A549 (cell line): ENCODE data around the gene NFIX. TPM values are rescaled to one million over a fixed set of nuclear protein-coding genes. Genes with fewer than 3 reads are reported as not detected.

Experiments
- ATAC-seq, 2 experiments: fragments of 200-7000 bp in 1 of 2; fragments of >200 bp in 1 of 2; cut with Nextera tagmentation in 1 of 2; cut with Tn5 transposase in 1 of 2; 3 replicates each; pipeline versions ENCODE4 v1.8.0 to v1.9.1; 2018 to 2020; ENCODE audit warnings: mild to moderate bottlenecking in 1 of 2, moderate library complexity in 1 of 2
- CTCF ChIA-PET: fragments of 300-600 bp; sonication (Branson Sonifier 250); formaldehyde crosslinking; extraction: SDS; loops from one replicate; lab custom pipeline; 2021; ENCODE audit warnings: antibody characterized with exemption, inconsistent platforms; lab: Yijun Ruan, JAX
- POLR2A ChIA-PET: fragments of 350-600 bp; formaldehyde crosslinking; extraction: SDS; loops from one replicate; lab custom pipeline; 2021; ENCODE audit warnings: antibody characterized with exemption, inconsistent platforms; lab: Yijun Ruan, JAX
- DNase-seq, 2 experiments: peaks; one replicate each; pipeline versions ENCODE4 v3.0.0 to v3.0.0-alpha.2; 2011 to 2016; ENCODE audit warnings: low read depth in 1 of 2, low spot score in 1 of 2
- FAIRE-seq: peaks from 2 replicates; lab custom pipeline; 2011; peaks lifted over from hg19 to GRCh38; lab: Jason Lieb, UNC
- H3K27ac ChIP-seq, 2 experiments: fragments of >200 bp; sonication (Bioruptor Twin); formaldehyde crosslinking; 3 replicates each; pipeline ENCODE4 v1.5.1; 2016 to 2017
- H3K4me1 ChIP-seq: fragments of >200 bp; sonication (Bioruptor Twin); formaldehyde crosslinking; 3 replicates; pipeline ENCODE4 v1.6.1; 2016
- H3K4me2 ChIP-seq: fragments of >200 bp; sonication (Bioruptor Twin); formaldehyde crosslinking; 3 replicates; pipeline ENCODE4 v1.6.1; 2016
- H3K4me3 ChIP-seq: fragments of >200 bp; sonication (Bioruptor Twin); formaldehyde crosslinking; 3 replicates; pipeline ENCODE4 v1.5.1; 2016
- H3K9me3 ChIP-seq: fragments of >200 bp; sonication (Bioruptor Twin); formaldehyde crosslinking; 3 replicates; pipeline ENCODE4 v1.6.1; 2016
- BHLHE40 ChIP-seq: IDR thresholded peaks from 2 replicates; pipeline ENCODE4 v1.6.1; 2012; ENCODE audit warnings: low read depth, low read length, inconsistent platforms
- ESRRA ChIP-seq: fragments of 150-350 bp; IDR thresholded peaks from 2 replicates; pipeline ENCODE4 v1.6.1; 2014; ENCODE audit warnings: mild to moderate bottlenecking, low read length, borderline replicate concordance
- FOSB ChIP-seq: fragments of 250-450 bp; sonication (Bioruptor Pico); IDR thresholded peaks from 2 replicates; pipeline ENCODE4 v1.5.0; 2020; ENCODE audit warnings: mild to moderate bottlenecking, moderate library complexity
- FOSL2 ChIP-seq, 2 experiments: fragments of 450-650 bp in 1 of 2; fragments of >200 bp in 1 of 2; sonication (Bioruptor Twin) in 1 of 2; formaldehyde crosslinking; IDR thresholded peaks; 2 replicates each; pipeline versions ENCODE4 v1.5.0 to v1.6.1; 2016 to 2020; ENCODE audit warnings: mild to moderate bottlenecking in 1 of 2, moderate library complexity in 1 of 2
- FOXS1 ChIP-seq: fragments of 250-450 bp; sonication (Bioruptor Pico); IDR thresholded peaks from 2 replicates; pipeline ENCODE4 v1.5.0; 2020; ENCODE audit warnings: mild to moderate bottlenecking, moderate library complexity
- HDAC2 ChIP-seq: fragments of 200-600 bp; sonication (generic); IDR thresholded peaks from 2 replicates; pipeline ENCODE4 v1.6.1; 2016
- HEYL ChIP-seq: fragments of 250-450 bp; sonication (Bioruptor Pico); IDR thresholded peaks from 2 replicates; pipeline ENCODE4 v1.8.0; 2021; ENCODE audit warnings: mild to moderate bottlenecking, moderate library complexity
- HOXA7 ChIP-seq: fragments of 250-450 bp; sonication (Bioruptor Pico); IDR thresholded peaks from 2 replicates; pipeline ENCODE4 v1.5.0; 2020; ENCODE audit warnings: mild to moderate bottlenecking, moderate library complexity
- HOXB13 ChIP-seq: fragments of 250-450 bp; sonication (Bioruptor Pico); IDR thresholded peaks from 2 replicates; pipeline ENCODE4 v1.5.0; 2020; ENCODE audit warnings: low read depth, mild to moderate bottlenecking, moderate library complexity
- JUN ChIP-seq, 2 experiments: fragments of >200 bp; sonication (Bioruptor Twin); formaldehyde crosslinking; IDR thresholded peaks; 2 replicates in 1 of 2; 3 replicates in 1 of 2; pipeline ENCODE4 v1.6.1; 2016 to 2017
- KDM1A ChIP-seq: fragments of 200-600 bp; sonication (generic); IDR thresholded peaks from 2 replicates; pipeline ENCODE4 v1.6.1; 2016; ENCODE audit warnings: low read depth, mild to moderate bottlenecking
- MAFK ChIP-seq: fragments of 450-650 bp; IDR thresholded peaks from 2 replicates; pipeline ENCODE4 v1.6.1; 2014; ENCODE audit not compliant: partially characterized antibody
- MAX ChIP-seq: IDR thresholded peaks from 2 replicates; pipeline ENCODE4 v1.6.1; 2012
- NFE2L2 ChIP-seq: fragments of 150-350 bp; conservative IDR thresholded peaks from 2 replicates; pipeline ENCODE4 v1.6.1; 2014; ENCODE audit warnings: low read length
- NR3C1 ChIP-seq: fragments of >200 bp; sonication (Bioruptor Twin); formaldehyde crosslinking; IDR thresholded peaks from 3 replicates; pipeline ENCODE4 v1.6.1; 2017
- RAD21 ChIP-seq, 2 experiments: fragments of >200 bp in 1 of 2; sonication (Bioruptor Twin) in 1 of 2; formaldehyde crosslinking in 1 of 2; IDR thresholded peaks in 1 of 2; conservative IDR thresholded peaks in 1 of 2; 2 replicates in 1 of 2; 3 replicates in 1 of 2; pipeline ENCODE4 v1.6.1; 2012 to 2018; ENCODE audit warnings: inconsistent platforms in 1 of 2
- RARB ChIP-seq: fragments of 250-450 bp; sonication (Bioruptor Pico); IDR thresholded peaks from 2 replicates; pipeline ENCODE4 v1.8.0; 2021; ENCODE audit warnings: mild to moderate bottlenecking, moderate library complexity
- RCOR1 ChIP-seq: fragments of 150-350 bp; IDR thresholded peaks from 2 replicates; pipeline ENCODE4 v1.6.1; 2014; ENCODE audit warnings: antibody characterized with exemption, low read length, low read depth
- RFX5 ChIP-seq: fragments of 450-650 bp; IDR thresholded peaks from 2 replicates; pipeline ENCODE4 v1.7.1; 2014; ENCODE audit warnings: antibody characterized with exemption, mild to moderate bottlenecking, moderate library complexity
- SMC3 ChIP-seq: fragments of >200 bp; sonication (Bioruptor Twin); formaldehyde crosslinking; IDR thresholded peaks from 3 replicates; pipeline ENCODE4 v1.6.1; 2018; ENCODE audit warnings: inconsistent platforms
- TFCP2L1 ChIP-seq: fragments of 250-450 bp; sonication (Bioruptor Pico); IDR thresholded peaks from 2 replicates; pipeline ENCODE4 v1.5.0; 2021; ENCODE audit warnings: mild to moderate bottlenecking
- TP53 ChIP-seq: fragments of 250-450 bp; sonication (Bioruptor Pico); IDR thresholded peaks from 2 replicates; pipeline ENCODE4 v1.5.0; 2021; ENCODE audit warnings: mild to moderate bottlenecking, moderate library complexity
- ZC3H11A ChIP-seq: fragments of 450-650 bp; IDR thresholded peaks from 2 replicates; pipeline ENCODE4 v1.6.1; 2014; ENCODE audit warnings: antibody characterized with exemption, mild to moderate bottlenecking
- ZFP36 ChIP-seq: fragments of 450-650 bp; IDR thresholded peaks from 2 replicates; pipeline ENCODE4 v1.6.1; 2014; ENCODE audit warnings: borderline replicate concordance; ENCODE audit not compliant: partially characterized antibody
- ZNF302 ChIP-seq: fragments of 250-450 bp; sonication (Bioruptor Pico); IDR thresholded peaks from 2 replicates; pipeline ENCODE4 v1.9.0; 2021; ENCODE audit warnings: inconsistent platforms, mild to moderate bottlenecking, moderate library complexity
- ZSCAN20 ChIP-seq: fragments of 250-450 bp; sonication (Bioruptor Pico); IDR thresholded peaks from 2 replicates; pipeline ENCODE4 v1.8.0; 2022; ENCODE audit warnings: mild to moderate bottlenecking, moderate library complexity
- WGBS: methylation state at CpG from one replicate; pipeline ENCODE4 v1.1.6; 2017; ENCODE audit errors: missing lambda C conversion rate; 5-methylcytosine and 5-hydroxymethylcytosine counted together
- polyA plus RNA-seq, 4 experiments: library from polyadenylated mRNA; depleted of rRNA in 3 of 4; stranded (reverse); fragments of >200 nt; fragmentation: RNase III in 1 of 4; extraction: RNeasy Plus Mini Kit Qiagen cat#74134 plus additional on column Dnase treatment in 1 of 4; gene quantifications; 2 replicates in 3 of 4; 3 replicates in 1 of 4; pipeline ENCODE4 v1.2.3, GENCODE V29; 2011 to 2017
- TF ChIP-seq, protein P1 (sequence below): IDR thresholded peaks from 2 replicates; pipeline ENCODE4 v1.6.1; 2012

Gene NFIX
- polyA plus RNA-seq, 2 of the 4 experiments (the other 2 are of a cell fraction) = 0.52 to 3.0 TPM

DNA sequence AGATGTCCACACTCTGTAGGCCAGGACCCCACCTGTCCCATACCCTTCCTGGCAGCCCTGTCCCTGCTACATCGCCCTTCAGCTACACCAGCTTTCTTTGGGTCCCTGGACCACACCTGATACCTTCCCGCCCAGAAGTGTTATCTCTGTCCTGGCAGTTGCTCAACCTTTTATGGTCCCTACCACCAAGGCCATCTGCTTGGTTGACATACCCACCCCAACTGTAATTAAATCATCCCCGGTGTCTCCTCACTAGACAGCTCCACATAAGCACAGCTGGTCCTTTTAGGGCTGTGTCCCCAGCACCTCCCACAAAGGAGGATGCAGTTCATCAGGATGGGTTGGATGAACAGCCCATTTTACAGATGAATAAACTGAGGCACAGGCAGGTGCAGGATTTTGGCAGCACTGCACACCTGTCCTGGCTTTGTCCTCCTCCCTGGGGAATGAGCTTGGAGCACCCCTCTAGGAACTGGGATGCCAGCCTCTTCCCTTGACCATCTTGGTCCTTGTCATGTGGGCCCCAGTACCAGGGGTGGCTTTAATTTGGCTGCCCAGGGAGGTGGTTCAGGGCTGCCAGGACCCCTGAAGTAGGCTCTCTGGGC lies 135.7 kb downstream of the NFIX start (continued):
- no peak for TF ChIP-seq RAD21 (conservative IDR thresholded peaks at IDR 0.05 in 1 of 2, IDR thresholded peaks at IDR 0.05 in 1 of 2)
- TF ChIP-seq, all 56 proteins: peak for 0

GRCh38 chr19:13132471-13133180 lies 137.4 kb downstream of the NFIX start:
- CTCF ChIA-PET = interaction anchor here (0.5 to 1.7 kb wide), 7 partner anchors 17 to 661 kb away, joined by 3 to 6 read pairs (median 3); partner anchors contain the start of genes IER2 and STX10
- Histone ChIP-seq H3K27ac (no peak overlapping the region), H3K9me3 (no peaks in the 10 kb centered on the region), H3K4me2 (no peak overlapping the region), H3K4me3 (no peak overlapping the region), H3K4me1 (peaks cover 2% of the 10 kb centered on the region; the same call in 1 of the 3 replicates)
- no peak for FAIRE-seq
- POLR2A ChIA-PET = no interaction called here
- 90% methylated on average over 8 of the region's 8 CpGs for WGBS
- ATAC-seq = no peak
- DNase-seq = no peak
- TF ChIP-seq FOXS1 (no peak), NR3C1 (no peak)

DNA sequence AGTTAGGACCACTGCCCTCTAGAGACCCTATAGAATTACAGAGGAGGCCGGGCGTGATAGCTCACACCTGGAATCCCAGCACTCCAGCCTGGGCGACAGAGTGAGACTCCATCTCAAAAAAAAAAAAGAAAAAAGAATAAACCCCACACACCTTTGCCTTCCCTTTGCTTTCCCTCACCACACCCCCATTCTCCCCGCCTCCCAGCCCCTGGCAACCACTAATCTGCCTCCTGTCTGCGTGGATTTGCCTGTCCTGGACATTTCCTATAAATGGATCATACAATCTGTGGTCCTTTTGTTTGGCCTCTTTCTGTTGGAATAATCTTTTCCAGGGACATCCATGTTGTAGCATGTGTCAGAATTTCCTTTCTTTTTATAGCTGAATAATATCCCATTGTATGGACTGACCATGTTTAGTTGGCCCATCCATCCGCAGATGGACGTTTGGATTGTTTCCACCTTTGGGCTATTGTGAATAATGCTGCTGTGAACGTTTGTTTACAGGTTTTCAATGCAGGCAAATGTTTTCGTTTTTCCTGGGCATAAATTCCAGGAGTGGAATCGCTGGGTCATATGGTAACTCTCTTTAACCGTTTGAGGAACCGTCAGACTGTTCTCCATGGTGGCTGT lies 138.1 kb downstream of the NFIX start:
- Histone ChIP-seq H3K4me3 (no peak overlapping the region), H3K4me1 (peaks cover 2% of the 10 kb centered on the region; the same call in 1 of the 3 replicates), H3K27ac (no peak overlapping the region), H3K4me2 (no peak overlapping the region)
- POLR2A ChIA-PET = no interaction called here
- 82% methylated on average over 12 of the region's 12 CpGs for WGBS
- ATAC-seq (no peak), DNase-seq (no peak)
- TF ChIP-seq FOSB (CRISPR knock-in tag) (no peak), HOXA7 (no peak), RAD21 (conservative IDR thresholded peaks at IDR 0.05 in 1 of 2, IDR thresholded peaks at IDR 0.05 in 1 of 2) (no peak), HOXB13 (CRISPR knock-in tag) (no peak), HDAC2 (no peak), NFE2L2 (no peak), ZNF302 (CRISPR knock-in tag) (no peak), HEYL (CRISPR knock-in tag) (no peak), FOSL2 (IDR thresholded peaks at IDR 0.05) (no peak), FOSL2 (CRISPR knock-in tag; IDR thresholded peaks at IDR 0.05) (no peak), ZC3H11A (no peak), TFCP2L1 (CRISPR knock-in tag) (no peak), SMC3 (no peak), MAX (no peak), KDM1A (no peak), ZFP36 (no peak)
- TF ChIP-seq, protein P1, sequence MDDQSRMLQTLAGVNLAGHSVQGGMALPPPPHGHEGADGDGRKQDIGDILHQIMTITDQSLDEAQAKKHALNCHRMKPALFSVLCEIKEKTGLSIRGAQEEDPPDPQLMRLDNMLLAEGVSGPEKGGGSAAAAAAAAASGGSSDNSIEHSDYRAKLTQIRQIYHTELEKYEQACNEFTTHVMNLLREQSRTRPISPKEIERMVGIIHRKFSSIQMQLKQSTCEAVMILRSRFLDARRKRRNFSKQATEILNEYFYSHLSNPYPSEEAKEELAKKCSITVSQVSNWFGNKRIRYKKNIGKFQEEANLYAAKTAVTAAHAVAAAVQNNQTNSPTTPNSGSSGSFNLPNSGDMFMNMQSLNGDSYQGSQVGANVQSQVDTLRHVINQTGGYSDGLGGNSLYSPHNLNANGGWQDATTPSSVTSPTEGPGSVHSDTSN = no peak
- TF ChIP-seq, all 56 proteins: peak for 0
- no peak for FAIRE-seq
- no peaks in the 10 kb centered on the region for H3K9me3 ChIP-seq
- CTCF ChIA-PET = interaction anchor here (1.2 to 1.7 kb wide), 3 partner anchors 131 to 156 kb away, joined by 3 to 4 read pairs (median 3); no protein-coding TSS in a partner anchor

DNA sequence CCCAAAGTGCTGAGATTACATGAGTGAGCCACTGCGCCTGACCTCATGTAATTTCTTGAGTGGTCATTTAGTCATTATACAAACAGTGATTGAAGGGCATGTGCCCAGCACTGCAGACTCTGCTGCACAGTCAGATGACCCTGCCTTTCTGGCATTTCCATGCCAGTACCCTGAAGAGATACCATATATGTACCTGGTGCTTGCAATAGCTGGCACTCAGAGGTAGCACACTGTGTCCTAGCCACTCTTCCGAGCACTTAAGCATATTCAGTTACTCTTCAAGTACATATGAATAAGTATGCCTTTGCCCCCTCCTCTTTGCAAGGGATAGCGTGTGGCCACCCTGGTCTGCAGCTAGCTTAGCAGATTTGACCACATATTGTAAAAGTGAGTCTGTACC lies 139.4 kb downstream of the NFIX start:
- 91% methylated on average over 3 of the region's 3 CpGs for WGBS
- DNase-seq = no peak
- peaks cover 12% of the 10 kb centered on the region for H3K4me1 ChIP-seq
- no peak for ATAC-seq
- TF ChIP-seq MAFK (no peak), JUN (IDR thresholded peaks at IDR 0.05) (no peak), RARB (CRISPR knock-in tag) (no peak), RFX5 (no peak), TP53 (CRISPR knock-in tag) (no peak), BHLHE40 (no peak), ESRRA (no peak), RCOR1 (no peak), HOXB13 (CRISPR knock-in tag) (no peak), ZC3H11A (no peak), ZSCAN20 (CRISPR knock-in tag) (no peak)
- no peaks in the 10 kb centered on the region for H3K9me3 ChIP-seq
- H3K4me2 ChIP-seq = no peak overlapping the region
- H3K27ac ChIP-seq = no peak overlapping the region
- CTCF ChIA-PET = interaction anchor here (1.4 to 1.5 kb wide), 2 partner anchors 13 to 157 kb away, joined by 3 to 4 read pairs; no protein-coding TSS in a partner anchor
- no peak overlapping the region for H3K4me3 ChIP-seq
- POLR2A ChIA-PET = no interaction called here
- no peak for FAIRE-seq
